Astrocyte (in vitro differentiated cells and primary cell): ENCODE results near the gene EPHB1.

ENCODE experiments used
- EZH2 ChIP-seq: IDR thresholded peaks from 2 replicates; pipeline ENCODE4 v1.6.1; 2012; ENCODE audit warnings: mild to moderate bottlenecking, low read length, inconsistent platforms; ENCODE audit not compliant: insufficient read depth
- TF ChIP-seq, protein P1 (sequence below): IDR thresholded peaks from 2 replicates; pipeline ENCODE4 v1.5.1; 2011; ENCODE audit warnings: low read depth, mild to moderate bottlenecking, inconsistent platforms, low read length, moderate library complexity; ENCODE audit not compliant: insufficient read depth

DNA sequence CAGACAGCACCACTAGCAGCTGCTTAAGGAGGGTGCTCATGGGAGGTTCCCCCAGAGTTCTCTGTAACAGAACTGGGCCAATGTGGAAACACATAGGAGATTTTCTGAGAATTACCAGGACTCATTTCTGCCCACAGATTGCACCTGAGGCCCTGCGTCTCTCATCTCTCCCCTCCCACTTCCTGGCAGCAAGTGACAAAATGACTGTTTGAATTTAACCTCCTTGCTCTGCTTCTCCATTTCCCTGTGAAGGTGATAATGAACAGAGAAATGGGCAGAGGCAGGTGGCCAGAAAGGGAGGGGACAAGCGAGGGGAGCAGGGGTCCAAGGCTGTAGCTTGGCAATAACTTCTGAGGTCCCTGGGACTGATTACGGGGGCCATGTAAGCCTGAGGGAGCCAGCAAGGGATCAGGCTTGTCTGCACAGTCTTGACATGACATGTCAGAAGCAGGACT lies 8.0 kb downstream of the EPHB1 start:
- TF ChIP-seq, protein P1, sequence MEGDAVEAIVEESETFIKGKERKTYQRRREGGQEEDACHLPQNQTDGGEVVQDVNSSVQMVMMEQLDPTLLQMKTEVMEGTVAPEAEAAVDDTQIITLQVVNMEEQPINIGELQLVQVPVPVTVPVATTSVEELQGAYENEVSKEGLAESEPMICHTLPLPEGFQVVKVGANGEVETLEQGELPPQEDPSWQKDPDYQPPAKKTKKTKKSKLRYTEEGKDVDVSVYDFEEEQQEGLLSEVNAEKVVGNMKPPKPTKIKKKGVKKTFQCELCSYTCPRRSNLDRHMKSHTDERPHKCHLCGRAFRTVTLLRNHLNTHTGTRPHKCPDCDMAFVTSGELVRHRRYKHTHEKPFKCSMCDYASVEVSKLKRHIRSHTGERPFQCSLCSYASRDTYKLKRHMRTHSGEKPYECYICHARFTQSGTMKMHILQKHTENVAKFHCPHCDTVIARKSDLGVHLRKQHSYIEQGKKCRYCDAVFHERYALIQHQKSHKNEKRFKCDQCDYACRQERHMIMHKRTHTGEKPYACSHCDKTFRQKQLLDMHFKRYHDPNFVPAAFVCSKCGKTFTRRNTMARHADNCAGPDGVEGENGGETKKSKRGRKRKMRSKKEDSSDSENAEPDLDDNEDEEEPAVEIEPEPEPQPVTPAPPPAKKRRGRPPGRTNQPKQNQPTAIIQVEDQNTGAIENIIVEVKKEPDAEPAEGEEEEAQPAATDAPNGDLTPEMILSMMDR: no peak
- no peak for TF ChIP-seq EZH2
